ENCODE data around the gene PPP1R12B.

DNA sequence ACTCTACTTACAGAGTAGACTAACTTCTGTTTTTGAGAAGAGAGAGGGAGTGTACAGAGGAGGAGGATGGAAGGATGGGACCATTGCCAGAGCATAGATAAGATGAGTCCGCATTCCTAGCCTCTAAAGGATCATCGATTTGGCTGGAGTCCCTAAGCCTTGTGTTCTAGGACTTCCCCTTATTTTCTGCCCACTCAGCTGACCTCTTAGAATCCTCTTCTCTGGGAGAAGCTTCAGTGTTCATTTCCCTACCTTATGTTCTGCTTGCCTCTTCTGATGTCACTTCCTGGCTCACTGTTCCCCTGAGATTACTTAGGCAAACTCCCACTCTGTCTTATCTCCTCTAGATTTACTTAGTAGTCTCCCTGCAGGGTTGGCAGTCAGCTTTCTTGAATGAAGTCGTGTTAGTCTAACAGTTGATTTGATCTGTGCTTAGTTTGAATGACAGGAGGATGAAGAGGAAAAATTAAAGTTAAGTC, 205.1 kb downstream of the PPP1R12B start:
- TF ChIP-seq, protein P1, sequence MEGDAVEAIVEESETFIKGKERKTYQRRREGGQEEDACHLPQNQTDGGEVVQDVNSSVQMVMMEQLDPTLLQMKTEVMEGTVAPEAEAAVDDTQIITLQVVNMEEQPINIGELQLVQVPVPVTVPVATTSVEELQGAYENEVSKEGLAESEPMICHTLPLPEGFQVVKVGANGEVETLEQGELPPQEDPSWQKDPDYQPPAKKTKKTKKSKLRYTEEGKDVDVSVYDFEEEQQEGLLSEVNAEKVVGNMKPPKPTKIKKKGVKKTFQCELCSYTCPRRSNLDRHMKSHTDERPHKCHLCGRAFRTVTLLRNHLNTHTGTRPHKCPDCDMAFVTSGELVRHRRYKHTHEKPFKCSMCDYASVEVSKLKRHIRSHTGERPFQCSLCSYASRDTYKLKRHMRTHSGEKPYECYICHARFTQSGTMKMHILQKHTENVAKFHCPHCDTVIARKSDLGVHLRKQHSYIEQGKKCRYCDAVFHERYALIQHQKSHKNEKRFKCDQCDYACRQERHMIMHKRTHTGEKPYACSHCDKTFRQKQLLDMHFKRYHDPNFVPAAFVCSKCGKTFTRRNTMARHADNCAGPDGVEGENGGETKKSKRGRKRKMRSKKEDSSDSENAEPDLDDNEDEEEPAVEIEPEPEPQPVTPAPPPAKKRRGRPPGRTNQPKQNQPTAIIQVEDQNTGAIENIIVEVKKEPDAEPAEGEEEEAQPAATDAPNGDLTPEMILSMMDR (IDR thresholded peaks at IDR 0.05; ENCODE audit: borderline replicate concordance, extremely low read depth, low read length, poor library complexity, severe bottlenecking) = no peak
- no peak for TF ChIP-seq EZH2 (IDR thresholded peaks at IDR 0.05; ENCODE audit: borderline replicate concordance, low read depth, low read length, severe bottlenecking)
